Stimulated activated CD4-positive, alpha-beta T cell treated with anti-CD3 and anti-CD28 coated beads, Interleukin-12 subunit alpha, Interleukin-12 subunit beta, amount 100 ng/mL, for 4 hours (primary cell): ENCODE results near the gene FOXN1.

Experiments used
- DNase-seq: peaks from one replicate; pipeline ENCODE4 v3.0.0-alpha.2; 2020

Gene FOXN1

DNA sequence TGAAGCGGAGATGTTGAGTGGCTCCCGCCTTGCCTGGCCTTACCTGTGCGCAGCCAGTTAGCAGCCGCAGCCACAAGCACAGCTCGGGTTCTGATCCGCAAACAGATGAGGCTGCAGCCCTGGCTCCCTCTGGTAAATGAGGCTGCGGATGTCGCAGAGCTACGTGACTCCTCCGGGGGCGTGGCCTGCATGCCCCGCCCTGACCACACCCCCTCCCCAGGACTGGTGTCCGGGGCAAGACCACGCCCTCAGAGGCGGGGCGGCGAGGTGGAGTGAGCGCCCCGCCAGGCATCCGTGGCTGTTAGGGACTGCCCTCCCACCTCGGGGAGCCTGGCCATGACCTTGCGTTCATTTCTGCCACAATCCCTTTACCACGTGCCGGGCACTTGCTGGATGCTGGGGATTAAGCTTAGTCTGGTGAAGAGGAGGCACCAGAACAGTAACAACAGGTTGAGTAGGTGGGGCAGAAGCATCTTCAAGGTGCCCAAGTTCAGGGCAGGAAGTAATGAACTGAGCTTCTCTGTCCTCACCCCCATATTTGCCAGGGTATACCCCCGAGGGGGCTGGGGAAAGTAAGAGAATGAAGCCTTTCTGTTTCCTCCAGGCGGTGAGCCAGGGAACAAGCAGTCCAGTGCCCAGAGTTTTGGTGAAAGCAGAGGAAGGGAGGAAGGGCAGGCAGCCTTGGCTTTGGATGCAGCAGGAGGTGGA is 70.8 kb downstream of the FOXN1 start, which contains the start of gene ALDOC:
Gene ALDOC (minus strand): TSS at position 138 of the 708 bp plus-strand sequence. CDS start 1,363 bp downstream, outside the sequence.
- DNase-seq: peak; percentile 99

DNA sequence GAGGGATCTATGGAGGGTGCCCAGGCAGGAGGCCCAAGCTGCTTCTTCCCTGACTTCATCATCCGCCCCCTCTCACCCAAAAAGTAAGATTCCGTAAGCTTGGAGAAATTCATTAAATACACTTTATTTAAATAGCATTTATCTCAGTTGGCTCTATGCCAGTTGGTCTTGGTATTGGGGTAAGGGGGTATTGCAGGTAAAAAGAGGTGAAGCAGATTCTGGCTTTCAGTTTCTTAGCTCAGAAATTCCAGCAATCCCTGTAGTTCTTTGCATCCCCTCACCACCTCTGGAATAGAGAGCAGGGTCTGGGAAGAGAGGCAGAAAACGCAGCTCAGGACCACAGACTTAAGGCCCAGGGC is 71.3 kb downstream of the FOXN1 start:
- no peak for DNase-seq

- no peak for DNase-seq
Observed at GRCh38 chr17:28578246-28579195, 72.4 kb downstream of the FOXN1 start.

DNA sequence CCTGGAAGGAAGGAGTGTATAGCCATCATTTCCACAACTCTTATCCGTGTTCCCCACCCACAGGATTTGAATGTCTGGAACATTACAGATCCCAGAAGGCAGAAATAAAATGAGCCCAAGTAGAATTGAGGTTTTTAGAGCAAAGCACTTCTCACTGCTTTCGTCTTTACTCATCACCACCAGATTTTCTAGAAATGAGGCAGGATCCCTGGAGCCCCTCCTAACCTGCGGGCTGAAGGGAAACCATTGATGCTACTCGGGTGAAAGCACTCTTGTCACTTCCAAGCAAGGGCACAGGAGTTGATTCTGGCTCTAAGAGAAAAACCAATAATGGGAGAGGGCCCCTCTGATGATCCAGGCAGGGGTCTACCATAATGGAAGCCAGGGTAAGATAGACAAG is 73.4 kb downstream of the FOXN1 start:
- no peak for DNase-seq

DNA sequence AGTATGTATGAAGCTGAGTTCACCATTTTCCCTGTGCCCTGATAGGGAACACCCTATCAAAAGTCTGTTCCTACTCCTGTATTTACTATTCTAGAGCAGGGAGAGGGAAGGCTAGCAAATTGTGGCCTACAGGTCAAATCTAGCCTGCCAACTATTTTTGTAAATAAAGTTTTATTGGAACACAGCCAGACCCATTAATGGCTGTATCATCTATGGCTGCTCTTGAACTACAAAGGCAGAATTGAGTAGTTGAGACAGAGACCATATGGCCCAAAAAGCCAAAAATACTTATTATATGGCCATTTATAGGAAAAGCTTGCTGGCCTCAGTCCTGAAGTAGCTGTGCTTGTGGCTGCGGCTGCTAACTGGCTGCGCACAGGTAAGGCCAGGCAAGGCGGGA is 74.8 kb downstream of the FOXN1 start:
- DNase-seq: no peak

DNA sequence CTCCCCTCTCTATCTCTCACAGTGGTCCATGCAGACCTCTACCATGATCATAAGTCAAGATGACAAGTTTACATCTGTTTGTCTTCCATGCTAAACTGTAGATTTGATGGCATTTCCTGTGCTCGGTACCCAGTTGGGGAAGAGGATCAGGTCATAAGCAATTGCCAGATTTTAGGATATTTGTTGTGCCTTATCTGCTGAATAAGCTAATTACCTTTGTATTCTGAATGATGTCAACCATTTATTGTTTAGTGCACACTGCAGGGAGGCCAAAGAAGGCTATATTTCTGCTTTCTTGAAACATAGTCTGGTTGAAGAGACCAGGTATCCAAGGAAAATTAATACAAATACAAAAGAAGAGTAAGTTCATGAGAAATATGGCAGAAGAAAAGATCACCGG is 76.4 kb downstream of the FOXN1 start:
- DNase-seq: no peak

- no peak for DNase-seq
Observed at GRCh38 chr17:28584434-28584833, 78.3 kb downstream of the FOXN1 start.

DNA sequence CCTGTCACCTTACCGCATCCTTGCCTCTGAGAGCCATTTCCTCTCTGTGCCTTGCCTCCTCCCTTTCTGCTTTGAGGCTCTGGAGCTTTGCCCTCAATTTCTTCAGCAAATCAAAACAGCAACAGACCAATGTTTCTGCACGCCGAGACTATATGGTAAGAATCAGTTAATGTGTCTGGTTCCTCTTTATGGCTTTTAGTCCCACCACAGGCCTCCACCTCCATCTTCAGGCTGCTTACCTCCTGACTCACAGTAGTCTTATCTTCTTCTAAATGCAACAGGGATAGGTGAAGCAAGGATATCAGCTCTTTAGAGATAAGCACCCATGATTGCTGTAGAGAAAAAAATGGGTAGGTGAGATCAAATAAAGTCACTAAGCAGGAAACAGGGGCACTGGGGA is 79.7 kb downstream of the FOXN1 start:
- DNase-seq: no peak
